SK-N-SH treated with all-trans-retinoic acid at 6 μM for 48 hours (cell line): Measurements from ENCODE around the gene MORF4L1.
"Not testable (repeated sequence)": the region's sequence is repeated elsewhere in the genome, so short reads cannot be mapped to it uniquely, and the experiment has no call there.

Source experiments
- ATAC-seq: fragments of 200-7000 bp; cut with Tn5 transposase; 3 replicates; pipeline ENCODE4 v1.9.1; 2020; ENCODE audit warnings: mild to moderate bottlenecking, moderate library complexity
- BACH2 ChIP-seq: fragments of 250-450 bp; sonication (Bioruptor Pico); IDR thresholded peaks from 2 replicates; pipeline ENCODE4 v1.9.0; 2021; ENCODE audit warnings: mild to moderate bottlenecking, borderline replicate concordance
- CREB5 ChIP-seq: fragments of 250-450 bp; sonication (Bioruptor Pico); IDR thresholded peaks from 2 replicates; pipeline ENCODE4 v1.5.1; 2020; ENCODE audit warnings: low read depth, mild to moderate bottlenecking, moderate library complexity
- CSDC2 ChIP-seq: fragments of 250-450 bp; sonication (Bioruptor Pico); IDR thresholded peaks from 2 replicates; pipeline ENCODE4 v1.5.0; 2020; ENCODE audit warnings: mild to moderate bottlenecking, moderate library complexity
- CSRNP3 ChIP-seq: fragments of 250-450 bp; sonication (Bioruptor Pico); IDR thresholded peaks from 2 replicates; pipeline ENCODE4 v1.5.1; 2021; ENCODE audit warnings: mild to moderate bottlenecking, moderate library complexity
- ESRRG ChIP-seq: fragments of 250-450 bp; sonication (Bioruptor Pico); IDR thresholded peaks from 2 replicates; pipeline ENCODE4 v1.6.1; 2021; ENCODE audit warnings: mild to moderate bottlenecking
- GLIS3 ChIP-seq: fragments of 250-450 bp; sonication (Bioruptor Pico); IDR thresholded peaks from 2 replicates; pipeline ENCODE4 v1.5.0; 2020; ENCODE audit warnings: mild to moderate bottlenecking, moderate library complexity
- ISL1 ChIP-seq: fragments of 250-450 bp; sonication (Bioruptor Pico); IDR thresholded peaks from 2 replicates; pipeline ENCODE4 v2.1.2; 2022; ENCODE audit warnings: mild to moderate bottlenecking, moderate library complexity
- OSR1 ChIP-seq: fragments of 250-450 bp; sonication (Bioruptor Pico); IDR thresholded peaks from 2 replicates; pipeline ENCODE4 v1.8.0; 2022; ENCODE audit warnings: moderate library complexity, mild to moderate bottlenecking, inconsistent platforms
- PATZ1 ChIP-seq: fragments of 250-450 bp; sonication (Bioruptor Pico); IDR thresholded peaks from 2 replicates; pipeline ENCODE4 v1.8.0; 2020; ENCODE audit warnings: mild to moderate bottlenecking, moderate library complexity, borderline replicate concordance
- POU6F1 ChIP-seq: fragments of 250-450 bp; sonication (Bioruptor Pico); IDR thresholded peaks from 2 replicates; pipeline ENCODE4 v1.8.0; 2021; ENCODE audit warnings: low read depth, mild to moderate bottlenecking, moderate library complexity, borderline replicate concordance
- PPARA ChIP-seq: fragments of 250-450 bp; sonication (Bioruptor Pico); IDR thresholded peaks from 2 replicates; pipeline ENCODE4 v1.5.0; 2020; ENCODE audit warnings: mild to moderate bottlenecking, borderline replicate concordance
- RARB ChIP-seq: fragments of 250-450 bp; sonication (Bioruptor Pico); IDR thresholded peaks from 2 replicates; pipeline ENCODE4 v1.8.0; 2021; ENCODE audit warnings: mild to moderate bottlenecking, moderate library complexity
- SNAI2 ChIP-seq: fragments of 250-450 bp; sonication (Bioruptor Pico); IDR thresholded peaks from 2 replicates; pipeline ENCODE4 v1.5.0; 2020; ENCODE audit warnings: mild to moderate bottlenecking, moderate library complexity
- TCF4 ChIP-seq: fragments of 250-450 bp; sonication (Bioruptor Pico); IDR thresholded peaks from 2 replicates; pipeline ENCODE4 v1.8.0; 2021; ENCODE audit warnings: mild to moderate bottlenecking, moderate library complexity, borderline replicate concordance
- TOX ChIP-seq: fragments of 250-450 bp; sonication (Bioruptor Pico); IDR thresholded peaks from 2 replicates; pipeline ENCODE4 v1.8.0; 2021; ENCODE audit warnings: mild to moderate bottlenecking, moderate library complexity, borderline replicate concordance
- TSHZ2 ChIP-seq: fragments of 250-450 bp; sonication (Bioruptor Pico); IDR thresholded peaks from 2 replicates; pipeline ENCODE4 v1.5.0; 2020; ENCODE audit warnings: mild to moderate bottlenecking, moderate library complexity
- ZC3H10 ChIP-seq: fragments of 250-450 bp; sonication (Bioruptor Pico); IDR thresholded peaks from 2 replicates; pipeline ENCODE4 v1.5.1; 2021; ENCODE audit warnings: mild to moderate bottlenecking, moderate library complexity
- ZNF565 ChIP-seq: fragments of 450-650 bp; formaldehyde crosslinking; conservative IDR thresholded peaks from 2 replicates; pipeline ENCODE4 v1.5.0; 2020; ENCODE audit warnings: low read depth, mild to moderate bottlenecking, moderate library complexity
- ZNF8 ChIP-seq: fragments of 450-650 bp; formaldehyde crosslinking; IDR thresholded peaks from 2 replicates; pipeline ENCODE4 v1.5.0; 2020; ENCODE audit warnings: mild to moderate bottlenecking, moderate library complexity

MORF4L1 gene

GRCh38 chr15:78859971-78860719, 12.5 kb upstream of the MORF4L1 start:
- ATAC-seq: peak; percentile 93
- no peak for TF ChIP-seq OSR1 (CRISPR knock-in tag)

- not testable (repeated sequence) for ATAC-seq
These were observed 7.1 kb upstream of the MORF4L1 start for GRCh38 chr15:78865585-78865984.

- not testable (repeated sequence) for ATAC-seq
These were observed 6.7 kb upstream of the MORF4L1 start for GRCh38 chr15:78866031-78866430.

- TF ChIP-seq CSDC2 (CRISPR knock-in tag) (no peak), CSRNP3 (CRISPR knock-in tag) (no peak), PATZ1 (CRISPR knock-in tag) (no peak), POU6F1 (CRISPR knock-in tag) (no peak), GLIS3 (CRISPR knock-in tag) (no peak), CREB5 (no peak), RARB (CRISPR knock-in tag) (no peak)
- TF ChIP-seq, all 23 proteins: peak for 0
- no peak for ATAC-seq
These were observed 5.9 kb upstream of the MORF4L1 start for GRCh38 chr15:78866803-78867202.

- TF ChIP-seq ZNF565 (CRISPR knock-in tag) (no peak), CSRNP3 (CRISPR knock-in tag) (no peak), ESRRG (CRISPR knock-in tag) (no peak), ZNF8 (CRISPR knock-in tag) (no peak), SNAI2 (CRISPR knock-in tag) (no peak), TSHZ2 (CRISPR knock-in tag) (no peak), BACH2 (CRISPR knock-in tag) (no peak), CREB5 (no peak), TCF4 (no peak), TOX (CRISPR knock-in tag) (no peak), ZC3H10 (CRISPR knock-in tag) (no peak), ISL1 (no peak), PPARA (CRISPR knock-in tag) (no peak), POU6F1 (CRISPR knock-in tag) (no peak), RARB (CRISPR knock-in tag) (no peak)
- no peak for ATAC-seq
These were observed 4.3 kb upstream of the MORF4L1 start for GRCh38 chr15:78868366-78868765.
